ENCODE data around the gene BEST3.
"Not testable (repeated sequence)": the region's sequence is repeated elsewhere in the genome, so short reads cannot be mapped to it uniquely, and the experiment has no call there.

BEST3 gene

GRCh38 chr12:69672195-69672594 is 26.9 kb downstream of the BEST3 start:
- Mint-ChIP-seq H3K36me3 (no peaks in the 10 kb centered on the region), H3K4me3 (no peak overlapping the region)

GRCh38 chr12:69671597-69671996 is 27.5 kb downstream of the BEST3 start:
- Mint-ChIP-seq H3K36me3 (no peaks in the 10 kb centered on the region), H3K27me3 (no peaks in the 10 kb centered on the region), H3K4me1 (no peaks in the 10 kb centered on the region), H3K27ac (no peak overlapping the region), H3K4me3 (no peak overlapping the region), H3K9me3 (no peaks in the 10 kb centered on the region)
- DNase-seq (no peak), ATAC-seq (replicated peaks) (no peak)

More at GRCh38 chr12:69672195-69672594, 26.9 kb downstream of the BEST3 start:
- Mint-ChIP-seq H3K27me3 (peaks cover 0 to 4% of the 10 kb centered on the region in 2 donors), H3K4me1 (no peaks in the 10 kb centered on the region), H3K27ac (no peak overlapping the region), H3K9me3 (no peaks in the 10 kb centered on the region)
- no peak for ATAC-seq (replicated peaks)
- DNase-seq: no peak

GRCh38 chr12:69666798-69667197 is 32.3 kb downstream of the BEST3 start:
- H3K27ac Mint-ChIP-seq: no peak overlapping the region
- no peaks in the 10 kb centered on the region for H3K36me3 Mint-ChIP-seq
- H3K4me3 Mint-ChIP-seq: no peak overlapping the region

GRCh38 chr12:69664930-69665377 is 34.1 kb downstream of the BEST3 start:
- H3K36me3 Mint-ChIP-seq; H3K9me3 Mint-ChIP-seq; H3K4me1 Mint-ChIP-seq; ATAC-seq (replicated peaks); DNase-seq; H3K27ac Mint-ChIP-seq; H3K4me3 Mint-ChIP-seq; H3K27me3 Mint-ChIP-seq: not testable (repeated sequence)

More at GRCh38 chr12:69666798-69667197, 32.3 kb downstream of the BEST3 start:
- ATAC-seq (replicated peaks): no peak
- Mint-ChIP-seq H3K4me1 (peaks cover 0 to 2% of the 10 kb centered on the region in 2 donors), H3K9me3 (no peaks in the 10 kb centered on the region), H3K27me3 (no peaks in the 10 kb centered on the region)
- DNase-seq: no peak

GRCh38 chr12:69663726-69664125 is 35.4 kb downstream of the BEST3 start:
- H3K4me3 Mint-ChIP-seq: no peak overlapping the region
- DNase-seq (no peak), ATAC-seq (replicated peaks) (no peak)
- peaks cover 6% of the 10 kb centered on the region in 2 donors for H3K27me3 Mint-ChIP-seq
- H3K9me3 Mint-ChIP-seq: no peaks in the 10 kb centered on the region
- H3K36me3 Mint-ChIP-seq: no peaks in the 10 kb centered on the region
- peaks cover 0 to 2% of the 10 kb centered on the region in 2 donors for H3K4me1 Mint-ChIP-seq
- no peak overlapping the region for H3K27ac Mint-ChIP-seq

GRCh38 chr12:69662764-69663163 is 36.3 kb downstream of the BEST3 start:
- Mint-ChIP-seq H3K27me3 (peaks cover 6% of the 10 kb centered on the region in 2 donors), H3K9me3 (no peaks in the 10 kb centered on the region), H3K27ac (no peak overlapping the region), H3K36me3 (no peaks in the 10 kb centered on the region), H3K4me1 (peaks cover 0 to 2% of the 10 kb centered on the region in 2 donors), H3K4me3 (no peak overlapping the region)
- ATAC-seq (replicated peaks) (no peak), DNase-seq (no peak)

GRCh38 chr12:69661386-69661785 is 37.7 kb downstream of the BEST3 start:
- H3K9me3 Mint-ChIP-seq: no peaks in the 10 kb centered on the region

DNA sequence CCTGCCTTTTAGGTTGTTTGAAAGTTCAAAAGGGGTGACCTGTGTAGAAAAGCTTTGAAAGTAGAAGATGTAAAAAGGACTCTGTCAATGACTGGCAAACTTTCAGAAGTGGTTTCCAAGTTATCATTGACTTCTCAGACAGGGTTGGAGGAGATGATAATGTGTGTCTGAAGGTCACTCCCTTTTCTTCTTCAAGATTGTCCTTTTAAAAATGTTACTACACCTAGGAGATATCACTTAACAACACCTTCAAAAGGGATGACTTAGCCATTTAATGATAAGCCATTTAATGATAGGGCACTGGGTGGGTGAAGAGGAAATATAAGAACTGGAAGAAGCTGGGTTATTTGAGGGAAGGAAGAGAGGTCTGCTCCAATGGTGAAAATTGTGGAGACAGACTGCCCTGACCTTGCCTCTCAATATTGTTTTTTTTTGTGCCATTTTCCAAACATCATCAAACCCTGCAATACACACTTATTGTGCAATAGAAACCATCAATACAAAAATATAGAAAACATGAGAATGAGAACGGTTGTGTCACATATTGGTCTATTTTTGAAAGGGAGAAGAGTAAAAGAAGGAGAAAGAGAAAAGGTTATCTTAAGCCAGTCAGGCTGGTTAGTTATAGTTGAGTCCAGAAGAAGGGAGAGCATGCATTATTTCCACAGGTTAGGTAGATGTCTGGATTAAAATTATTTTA is 38.8 kb downstream of the BEST3 start:
- no peak for ATAC-seq (replicated peaks)
- Mint-ChIP-seq H3K9me3 (no peaks in the 10 kb centered on the region), H3K36me3 (no peaks in the 10 kb centered on the region), H3K4me1 (peaks cover 0 to 2% of the 10 kb centered on the region in 2 donors), H3K27ac (no peak overlapping the region), H3K27me3 (peaks cover 6% of the 10 kb centered on the region in 2 donors), H3K4me3 (no peak overlapping the region)
- no peak for DNase-seq

More at GRCh38 chr12:69661386-69661785, 37.7 kb downstream of the BEST3 start:
- ATAC-seq (replicated peaks) (no peak), DNase-seq (no peak)
- Mint-ChIP-seq H3K4me3 (no peak overlapping the region), H3K27me3 (peaks cover 6% of the 10 kb centered on the region in 2 donors), H3K4me1 (peaks cover 0 to 2% of the 10 kb centered on the region in 2 donors), H3K27ac (no peak overlapping the region), H3K36me3 (no peaks in the 10 kb centered on the region)

- peaks cover 6% of the 10 kb centered on the region in 2 donors for H3K27me3 Mint-ChIP-seq
- peaks cover 0 to 2% of the 10 kb centered on the region in 2 donors for H3K4me1 Mint-ChIP-seq
- no peaks in the 10 kb centered on the region for H3K36me3 Mint-ChIP-seq
- H3K27ac Mint-ChIP-seq: no peak overlapping the region
- no peak for DNase-seq
- H3K4me3 Mint-ChIP-seq: no peak overlapping the region
- H3K9me3 Mint-ChIP-seq: no peaks in the 10 kb centered on the region
- no peak for ATAC-seq (replicated peaks)
Measured at GRCh38 chr12:69658203-69658602, 40.9 kb downstream of the BEST3 start.

DNA sequence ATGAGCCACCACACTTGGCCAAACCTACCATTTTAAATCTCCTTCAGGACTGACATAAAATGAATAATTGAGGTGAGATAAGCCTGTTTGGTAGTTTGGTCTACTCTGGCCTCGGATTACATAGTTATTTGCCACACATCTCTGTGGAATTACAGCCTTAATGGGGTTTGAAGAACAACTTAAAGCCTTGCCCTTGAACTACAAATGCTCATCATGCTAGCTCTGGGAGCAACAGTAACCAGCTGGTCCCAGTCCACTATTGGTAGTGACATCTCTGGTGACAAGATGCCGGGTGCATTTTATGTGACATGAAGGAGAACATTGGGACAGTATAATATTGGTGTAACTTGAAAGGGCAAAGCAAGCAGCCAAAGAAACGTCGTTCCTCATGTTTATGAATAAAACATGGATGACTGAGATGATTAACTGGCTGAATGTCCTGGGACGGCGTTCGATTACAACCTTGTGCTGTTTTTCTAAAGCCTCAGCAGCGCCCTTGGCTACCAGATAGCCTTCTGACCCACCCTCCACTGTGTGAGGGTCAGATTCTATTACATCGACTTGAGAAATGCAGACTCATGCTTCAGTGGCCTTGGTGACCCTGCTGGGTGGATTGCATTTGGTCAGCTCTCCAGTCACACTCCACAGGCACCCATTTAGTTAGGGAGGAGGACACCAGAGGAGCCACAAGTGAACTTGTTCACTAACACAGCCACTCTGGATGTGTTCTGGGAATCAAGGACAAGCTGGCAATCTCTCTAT is 41.5 kb downstream of the BEST3 start:
- ATAC-seq (replicated peaks): no peak
- Mint-ChIP-seq H3K4me3 (no peak overlapping the region), H3K4me1 (no peaks in the 10 kb centered on the region), H3K27ac (no peak overlapping the region), H3K27me3 (peaks cover 6% of the 10 kb centered on the region in 2 donors), H3K9me3 (no peaks in the 10 kb centered on the region), H3K36me3 (no peaks in the 10 kb centered on the region)
- no peak for DNase-seq

DNA sequence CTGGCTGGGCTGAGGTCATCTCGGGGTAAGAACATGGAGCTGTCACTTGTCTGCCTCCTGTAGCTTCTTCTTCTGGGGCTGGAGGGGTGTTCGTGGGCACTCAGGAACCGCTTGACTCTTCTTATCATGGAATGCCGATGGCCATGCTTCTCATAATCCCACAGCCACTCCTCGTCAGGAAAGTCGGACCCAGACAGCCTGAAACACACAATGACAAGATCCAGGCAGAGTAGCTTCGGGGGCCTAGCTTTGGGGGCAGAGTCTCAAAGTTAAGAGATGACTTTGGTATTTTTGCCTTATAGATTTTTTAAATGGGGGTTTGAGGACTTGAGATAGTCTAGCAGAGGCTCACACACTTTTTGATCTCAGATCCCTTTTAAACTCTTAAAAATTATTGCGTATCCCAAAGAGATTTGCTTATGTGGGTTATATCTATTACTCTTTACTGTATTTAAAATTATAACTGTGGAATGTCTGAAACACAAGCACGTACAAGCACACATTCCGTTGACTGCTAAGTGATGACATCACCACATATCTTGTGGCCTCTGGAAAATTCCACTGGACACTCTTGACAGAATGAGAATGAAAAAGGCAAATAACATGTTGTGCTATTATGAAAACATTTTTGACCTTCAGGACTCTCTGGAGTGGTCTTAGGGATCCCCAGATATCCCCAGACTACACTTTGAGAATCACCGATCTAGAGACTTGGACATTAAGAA is 43.3 kb downstream of the BEST3 start:
- no peak overlapping the region for H3K27ac Mint-ChIP-seq
- no peaks in the 10 kb centered on the region for H3K36me3 Mint-ChIP-seq
- no peak for DNase-seq
- no peak overlapping the region for H3K4me3 Mint-ChIP-seq
- H3K9me3 Mint-ChIP-seq: no peaks in the 10 kb centered on the region
- no peak for ATAC-seq (replicated peaks)
- H3K27me3 Mint-ChIP-seq: peaks cover 6% of the 10 kb centered on the region in 2 donors
- H3K4me1 Mint-ChIP-seq: no peaks in the 10 kb centered on the region

DNA sequence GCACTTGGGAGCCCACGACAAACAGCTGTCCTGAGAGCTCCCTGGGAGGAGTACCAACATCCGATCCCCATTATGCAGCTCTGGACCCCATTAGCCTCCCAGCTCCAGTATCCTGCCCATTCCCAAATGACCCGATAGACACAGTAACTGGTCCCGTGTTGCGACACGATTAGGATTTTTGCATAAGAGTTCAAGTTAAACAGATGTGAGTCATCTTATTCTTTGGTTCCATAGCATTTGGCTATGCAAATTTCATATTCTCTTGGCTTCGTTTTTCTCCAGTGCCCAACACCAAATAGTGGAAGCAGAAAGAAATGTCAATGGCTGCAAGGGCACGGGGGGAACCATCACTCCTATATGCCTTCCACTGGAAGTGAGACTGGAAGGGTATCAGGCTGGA is 45.4 kb downstream of the BEST3 start:
- Mint-ChIP-seq H3K4me3 (no peak overlapping the region), H3K27me3 (no peaks in the 10 kb centered on the region), H3K36me3 (no peaks in the 10 kb centered on the region), H3K4me1 (no peaks in the 10 kb centered on the region), H3K9me3 (no peaks in the 10 kb centered on the region), H3K27ac (no peak overlapping the region)
- DNase-seq (no peak), ATAC-seq (replicated peaks) (no peak)

- DNase-seq: no peak
- Mint-ChIP-seq H3K27ac (no peak overlapping the region), H3K4me1 (no peaks in the 10 kb centered on the region), H3K9me3 (no peaks in the 10 kb centered on the region), H3K4me3 (no peak overlapping the region), H3K36me3 (no peaks in the 10 kb centered on the region), H3K27me3 (peaks cover 0 to 5% of the 10 kb centered on the region in 2 donors)
- ATAC-seq (replicated peaks): no peak
Measured at GRCh38 chr12:69651922-69652321, 47.2 kb downstream of the BEST3 start.

DNA sequence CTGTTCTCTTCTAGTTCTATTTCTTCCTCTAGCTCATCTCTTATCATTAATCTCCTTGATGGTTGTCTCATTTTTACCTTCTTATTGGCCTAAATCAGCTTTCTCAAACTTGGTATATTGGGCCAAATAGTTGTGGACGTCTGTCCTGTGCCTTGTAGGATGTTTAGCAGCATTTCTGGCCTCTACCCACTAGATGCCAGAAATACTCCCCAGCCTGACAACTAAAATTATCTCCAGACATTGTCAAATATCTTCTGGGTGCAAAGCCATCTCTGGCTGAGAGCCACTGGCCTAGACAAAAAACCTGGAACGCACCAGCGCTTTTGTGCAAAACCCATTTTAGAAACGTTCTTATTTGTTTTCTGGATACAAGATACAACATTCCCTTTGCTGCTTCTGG is 49.6 kb downstream of the BEST3 start:
- Mint-ChIP-seq H3K27ac (no peak overlapping the region), H3K4me1 (no peaks in the 10 kb centered on the region), H3K36me3 (no peaks in the 10 kb centered on the region), H3K27me3 (peaks cover 0 to 5% of the 10 kb centered on the region in 2 donors), H3K9me3 (no peaks in the 10 kb centered on the region), H3K4me3 (no peak overlapping the region)
- no peak for DNase-seq
- no peak for ATAC-seq (replicated peaks)
